Caco-2 (cell line): ENCODE data around the gene ENAH. TPM values are rescaled to one million over a fixed set of nuclear protein-coding genes. Genes with fewer than 3 reads are reported as not detected.

Experiments used
- BruUV-seq: library from RNA; stranded (reverse); fragments of 400-500 nt; replicated peaks from 2 replicates; lab custom pipeline; 2021; lab: Mats Ljungman, UMichigan
- CTCF ChIA-PET: fragments of 300-600 bp; sonication (Branson Sonifier 250); formaldehyde crosslinking; loops from one replicate; lab custom pipeline; 2022; ENCODE audit warnings: antibody characterized with exemption; lab: Charles Lee
- POLR2A ChIA-PET: fragments of 300-600 bp; sonication (Branson Sonifier 250); formaldehyde crosslinking; loops from one replicate; lab custom pipeline; 2022; ENCODE audit warnings: antibody characterized with exemption; lab: Charles Lee
- DNase-seq, 2 experiments: peaks; one replicate each; pipeline versions ENCODE4 v3.0.0 to v3.0.0-alpha.2; 2020 to 2022
- H3K27me3 ChIP-seq: replicated peaks from 2 replicates; pipeline ENCODE4 v1.6.0; 2011; ENCODE audit warnings: low read length; ENCODE audit not compliant: control insufficient read depth, insufficient read depth
- H3K36me3 ChIP-seq: 2 replicates; pipeline ENCODE4 v1.5.1; 2011; ENCODE audit warnings: low read length; ENCODE audit not compliant: control insufficient read depth, insufficient read depth
- H3K4me1 ChIP-seq: fragments of 250-450 bp; sonication (Bioruptor Pico); 2 replicates; pipeline ENCODE4 v1.5.1; 2020; ENCODE audit warnings: mild to moderate bottlenecking
- H3K4me3 ChIP-seq: 2 replicates; pipeline ENCODE4 v1.5.1; 2011; ENCODE audit warnings: low read depth, mild to moderate bottlenecking, control low read depth, low read length
- H3K9me3 ChIP-seq: fragments of 250-450 bp; sonication (Bioruptor Pico); 2 replicates; pipeline ENCODE4 v1.5.1; 2020; ENCODE audit warnings: mild to moderate bottlenecking, moderate library complexity
- H3K27ac Mint-ChIP-seq: one replicate; pipeline ENCODE4 v1.8.0; 2022; ENCODE audit warnings: mixed read lengths; ENCODE audit not compliant: unreplicated experiment
- H3K27me3 Mint-ChIP-seq: one replicate; pipeline ENCODE4 v1.8.0; 2022; ENCODE audit warnings: mixed read lengths; ENCODE audit not compliant: insufficient read depth, unreplicated experiment
- H3K36me3 Mint-ChIP-seq: one replicate; pipeline ENCODE4 v1.8.0; 2022; ENCODE audit warnings: mild to moderate bottlenecking, mixed read lengths; ENCODE audit not compliant: insufficient read depth, unreplicated experiment
- H3K4me1 Mint-ChIP-seq: one replicate; pipeline ENCODE4 v1.8.0; 2022; ENCODE audit warnings: low read depth, mixed read lengths; ENCODE audit not compliant: unreplicated experiment
- H3K4me3 Mint-ChIP-seq: one replicate; pipeline ENCODE4 v1.8.0; 2022; ENCODE audit warnings: mild to moderate bottlenecking, moderate library complexity, mixed read lengths; ENCODE audit not compliant: unreplicated experiment
- H3K9me3 Mint-ChIP-seq: one replicate; pipeline ENCODE4 v1.8.0; 2022; ENCODE audit warnings: mixed read lengths; ENCODE audit not compliant: unreplicated experiment
- CTCF ChIP-seq, 2 experiments: fragments of 200-600 bp in 1 of 2; IDR thresholded peaks; 1 replicate in 1 of 2; 2 replicates in 1 of 2; pipeline versions ENCODE4 v1.5.1 to v1.8.0; 2011 to 2022; ENCODE audit warnings: antibody characterized with exemption in 1 of 2, control low read depth in 1 of 2, inconsistent platforms in 1 of 2, low read depth in 1 of 2, low read length in 1 of 2, mild to moderate bottlenecking in 1 of 2, moderate library complexity in 1 of 2; ENCODE audit not compliant: insufficient read depth in 1 of 2, severe bottlenecking in 1 of 2, unreplicated experiment in 1 of 2
- intact Hi-C: fragments of 100-400 bp; cut with micrococcal nuclease; formaldehyde crosslinking; loops from one replicate; pipeline ENCODE4 v1.10.0; 2022; ENCODE audit not compliant: unreplicated experiment
- total RNA-seq: library from RNA; stranded (reverse); gene quantifications from 2 replicates; pipeline ENCODE4 v1.2.3, GENCODE V29; 2022

Gene ENAH
- total RNA-seq, 1 experiment from 2014 or later: 78.0 TPM

- ChIA-PET CTCF (no interaction called here), POLR2A (interaction anchor here (0.6 kb wide), 1 partner anchor 340 kb away, joined by 5 read pairs; no protein-coding TSS in a partner anchor)
- no peak overlapping the region for H3K4me3 Mint-ChIP-seq
Observed at GRCh38 chr1:225595452-225595851, 57.5 kb downstream of the ENAH start.

DNA sequence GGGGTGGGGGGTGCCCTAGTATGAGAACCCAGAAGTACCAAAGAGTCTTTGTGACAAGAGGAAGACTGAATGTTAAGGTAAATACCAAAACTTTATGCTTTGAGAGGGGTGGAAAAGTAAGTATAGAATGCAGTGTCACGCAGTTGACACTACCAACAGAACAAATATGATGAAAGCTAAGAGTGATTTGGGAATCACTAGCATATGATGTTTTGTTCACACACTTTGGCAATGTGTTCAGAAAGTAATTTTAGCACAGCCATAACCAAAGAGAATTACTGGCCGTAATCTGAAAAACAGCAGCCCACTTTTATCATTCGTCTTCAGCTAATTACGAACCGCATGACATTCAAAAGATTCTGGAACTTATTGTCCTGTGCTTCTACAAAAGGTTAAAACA lies 59.5 kb downstream of the ENAH start:
- Mint-ChIP-seq H3K27ac (no peak overlapping the region), H3K4me1 (no peaks in the 10 kb centered on the region), H3K36me3 (no peaks in the 10 kb centered on the region), H3K9me3 (no peaks in the 10 kb centered on the region), H3K27me3 (no peaks in the 10 kb centered on the region), H3K4me3 (no peak overlapping the region)
- no peak for TF ChIP-seq CTCF (IDR thresholded peaks at IDR 0.05; ENCODE audit: insufficient read depth in 1 of 2, low read depth in 1 of 2, low read length in 1 of 2, severe bottlenecking in 1 of 2, unreplicated experiment in 1 of 2)
- Histone ChIP-seq H3K36me3 (no peaks in the 10 kb centered on the region), H3K9me3 (no peaks in the 10 kb centered on the region), H3K4me3 (no peak overlapping the region), H3K4me1 (no peaks in the 10 kb centered on the region), H3K27me3 (no peaks in the 10 kb centered on the region)
- POLR2A ChIA-PET: no interaction called here
- no TSS peak for BruUV-seq
- CTCF ChIA-PET: no interaction called here
- no peak for DNase-seq
- intact Hi-C loops: no loop called here

More at GRCh38 chr1:225595452-225595851, 57.5 kb downstream of the ENAH start:
- Histone ChIP-seq H3K4me3 (no peak overlapping the region), H3K27me3 (no peaks in the 10 kb centered on the region), H3K9me3 (no peaks in the 10 kb centered on the region), H3K36me3 (no peaks in the 10 kb centered on the region), H3K4me1 (no peaks in the 10 kb centered on the region)
- BruUV-seq: no TSS peak
- Mint-ChIP-seq H3K4me1 (no peaks in the 10 kb centered on the region), H3K27ac (no peak overlapping the region), H3K27me3 (no peaks in the 10 kb centered on the region), H3K36me3 (no peaks in the 10 kb centered on the region), H3K9me3 (peaks cover 7% of the 10 kb centered on the region)
- intact Hi-C loops: no loop called here
- DNase-seq: no peak
- TF ChIP-seq CTCF (IDR thresholded peaks at IDR 0.05; ENCODE audit: insufficient read depth in 1 of 2, low read depth in 1 of 2, low read length in 1 of 2, severe bottlenecking in 1 of 2, unreplicated experiment in 1 of 2): no peak

DNA sequence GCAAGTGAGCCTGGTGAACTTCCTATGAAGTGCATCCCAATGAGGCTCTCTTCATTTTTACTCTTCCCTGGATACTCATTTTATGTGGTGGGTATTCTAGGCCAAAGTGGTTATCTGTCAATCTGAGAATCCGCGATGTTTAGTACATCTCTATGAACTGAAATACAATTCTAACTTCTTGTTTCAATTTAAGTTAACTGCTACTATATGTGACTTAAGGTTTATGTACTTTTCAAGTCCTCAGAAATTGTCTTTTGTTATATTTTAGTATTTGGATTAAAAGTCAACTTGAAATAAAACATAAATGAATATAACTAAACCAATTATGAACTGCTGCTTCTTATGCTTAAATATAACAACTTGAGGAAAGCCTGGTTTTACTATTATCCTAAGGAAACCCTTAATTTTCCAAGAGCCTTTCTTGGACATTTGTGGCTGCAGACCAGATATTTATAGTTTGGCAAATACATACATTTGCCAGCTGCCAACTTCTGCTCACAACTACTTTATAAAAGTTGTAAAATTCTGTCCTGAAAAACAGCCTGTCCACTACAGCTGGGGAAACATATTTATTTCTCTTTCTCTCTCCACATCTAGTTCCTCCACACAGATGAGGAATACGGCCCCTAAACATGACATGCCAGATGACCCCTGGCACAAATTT lies 60.4 kb downstream of the ENAH start:
- no peaks in the 10 kb centered on the region for H3K4me1 Mint-ChIP-seq
- H3K9me3 ChIP-seq: no peaks in the 10 kb centered on the region
- no peaks in the 10 kb centered on the region for H3K27me3 Mint-ChIP-seq
- H3K27ac Mint-ChIP-seq: no peak overlapping the region
- DNase-seq: no peak
- no peak for TF ChIP-seq CTCF (IDR thresholded peaks at IDR 0.05; ENCODE audit: insufficient read depth in 1 of 2, low read depth in 1 of 2, low read length in 1 of 2, severe bottlenecking in 1 of 2, unreplicated experiment in 1 of 2)
- POLR2A ChIA-PET: interaction anchor here (0.6 kb wide), 1 partner anchor 214 kb away, joined by 3 read pairs; no protein-coding TSS in a partner anchor
- no TSS peak for BruUV-seq
- H3K4me1 ChIP-seq: no peaks in the 10 kb centered on the region
- CTCF ChIA-PET: no interaction called here
- H3K4me3 ChIP-seq: no peak overlapping the region
- no peak overlapping the region for H3K4me3 Mint-ChIP-seq
- no peaks in the 10 kb centered on the region for H3K36me3 ChIP-seq
- H3K9me3 Mint-ChIP-seq: peaks cover 4% of the 10 kb centered on the region
- H3K36me3 Mint-ChIP-seq: peaks cover 8% of the 10 kb centered on the region
- intact Hi-C loops: no loop called here
- no peaks in the 10 kb centered on the region for H3K27me3 ChIP-seq
